ENCODE measurements around the gene PRKACB.

DNA sequence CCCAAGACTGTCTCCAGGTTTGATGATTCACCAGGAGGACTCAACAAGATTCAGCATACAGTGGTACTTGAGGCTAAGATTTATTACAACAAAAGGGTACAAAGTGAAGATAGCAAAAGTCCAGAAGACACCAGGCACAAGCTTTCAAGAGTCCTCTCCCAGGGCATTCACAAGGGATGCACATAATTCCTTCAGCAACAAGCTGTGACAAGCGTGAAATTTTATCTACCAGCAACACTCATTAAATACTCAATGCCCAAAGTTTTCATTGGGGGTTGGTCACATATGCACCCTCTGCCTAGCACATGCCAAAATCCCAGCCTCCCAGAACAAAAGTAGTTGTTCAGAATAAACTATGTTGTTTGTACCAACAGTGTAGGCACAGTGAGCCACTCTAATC lies 62.3 kb downstream of the PRKACB start:
- TF ChIP-seq, protein P1, sequence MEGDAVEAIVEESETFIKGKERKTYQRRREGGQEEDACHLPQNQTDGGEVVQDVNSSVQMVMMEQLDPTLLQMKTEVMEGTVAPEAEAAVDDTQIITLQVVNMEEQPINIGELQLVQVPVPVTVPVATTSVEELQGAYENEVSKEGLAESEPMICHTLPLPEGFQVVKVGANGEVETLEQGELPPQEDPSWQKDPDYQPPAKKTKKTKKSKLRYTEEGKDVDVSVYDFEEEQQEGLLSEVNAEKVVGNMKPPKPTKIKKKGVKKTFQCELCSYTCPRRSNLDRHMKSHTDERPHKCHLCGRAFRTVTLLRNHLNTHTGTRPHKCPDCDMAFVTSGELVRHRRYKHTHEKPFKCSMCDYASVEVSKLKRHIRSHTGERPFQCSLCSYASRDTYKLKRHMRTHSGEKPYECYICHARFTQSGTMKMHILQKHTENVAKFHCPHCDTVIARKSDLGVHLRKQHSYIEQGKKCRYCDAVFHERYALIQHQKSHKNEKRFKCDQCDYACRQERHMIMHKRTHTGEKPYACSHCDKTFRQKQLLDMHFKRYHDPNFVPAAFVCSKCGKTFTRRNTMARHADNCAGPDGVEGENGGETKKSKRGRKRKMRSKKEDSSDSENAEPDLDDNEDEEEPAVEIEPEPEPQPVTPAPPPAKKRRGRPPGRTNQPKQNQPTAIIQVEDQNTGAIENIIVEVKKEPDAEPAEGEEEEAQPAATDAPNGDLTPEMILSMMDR (IDR thresholded peaks at IDR 0.05; ENCODE audit: insufficient read depth, low read length, poor library complexity, severe bottlenecking) = no peak
- TF ChIP-seq EZH2phosphoT487 (conservative IDR thresholded peaks at IDR 0.05; ENCODE audit: low read length) = no peak

All from SU-DHL-6 (cell line).